H9 (cell line): ENCODE data around the gene ABCC12. TPM values are rescaled to one million over a fixed set of nuclear protein-coding genes. Genes with fewer than 3 reads are reported as not detected.

Experiments used
- DNase-seq: peaks from one replicate; pipeline ENCODE4 v3.0.0-alpha.2; 2017
- H2AFZ ChIP-seq: one replicate; pipeline ENCODE4 v1.6.1; 2013; ENCODE audit warnings: mild to moderate bottlenecking, low read length, control low read depth, moderate library complexity
- H2AK5ac ChIP-seq: 2 replicates; pipeline ENCODE4 v1.6.1; 2013; ENCODE audit warnings: low read length, control low read depth, mixed read lengths; ENCODE audit not compliant: insufficient read length
- H2BK120ac ChIP-seq: one replicate; pipeline ENCODE4 v1.6.1; 2013; ENCODE audit warnings: low read depth, mild to moderate bottlenecking, low read length, control low read depth, inconsistent platforms; ENCODE audit not compliant: poor library complexity, severe bottlenecking
- H2BK12ac ChIP-seq: 2 replicates; pipeline ENCODE4 v1.6.1; 2013; ENCODE audit warnings: low read length, control low read depth, mixed read lengths, low read depth; ENCODE audit not compliant: insufficient read length
- H2BK15ac ChIP-seq: 2 replicates; pipeline ENCODE4 v1.6.1; 2013; ENCODE audit warnings: low read depth, low read length, control low read depth
- H2BK20ac ChIP-seq: one replicate; pipeline ENCODE4 v1.6.1; 2013; ENCODE audit warnings: low read depth, mild to moderate bottlenecking, low read length, control low read depth, inconsistent platforms; ENCODE audit not compliant: poor library complexity, severe bottlenecking
- H2BK5ac ChIP-seq: 2 replicates; pipeline ENCODE4 v1.6.1; 2013; ENCODE audit warnings: low read length, control low read depth, mixed read lengths; ENCODE audit not compliant: insufficient read length
- H3K14ac ChIP-seq: 2 replicates; pipeline ENCODE4 v1.6.1; 2013; ENCODE audit warnings: low read length, control low read depth; ENCODE audit not compliant: insufficient read depth
- H3K18ac ChIP-seq: 2 replicates; pipeline ENCODE4 v1.6.1; 2013; ENCODE audit warnings: low read depth, mild to moderate bottlenecking, mixed read lengths, low read length, control low read depth; ENCODE audit not compliant: insufficient read length
- H3K23ac ChIP-seq: 2 replicates; pipeline ENCODE4 v1.6.1; 2013; ENCODE audit warnings: low read length, control low read depth, mixed read lengths, low read depth; ENCODE audit not compliant: insufficient read length
- H3K23me2 ChIP-seq: 2 replicates; pipeline ENCODE4 v1.6.1; 2013; ENCODE audit warnings: low read depth, mild to moderate bottlenecking, mixed read lengths, low read length, control low read depth; ENCODE audit not compliant: insufficient read length, poor library complexity, severe bottlenecking
- H3K27ac ChIP-seq: 2 replicates; pipeline ENCODE4 v1.5.1; 2013; ENCODE audit warnings: low read length, control low read depth, mixed read lengths, low read depth; ENCODE audit not compliant: insufficient read length
- H3K27me3 ChIP-seq: 2 replicates; pipeline ENCODE4 v1.6.1; 2013; ENCODE audit warnings: low read length, control low read depth, inconsistent platforms; ENCODE audit not compliant: insufficient read depth
- H3K4ac ChIP-seq: 2 replicates; pipeline ENCODE4 v1.6.1; 2013; ENCODE audit warnings: low read depth, mild to moderate bottlenecking, control low read depth, inconsistent platforms, low read length, moderate library complexity
- H3K4me1 ChIP-seq: 2 replicates; pipeline ENCODE4 v1.6.1; 2013; ENCODE audit warnings: low read length, control low read depth, inconsistent platforms; ENCODE audit not compliant: insufficient read depth
- H3K4me2 ChIP-seq: 2 replicates; pipeline ENCODE4 v1.6.1; 2013; ENCODE audit warnings: low read length, control low read depth, mixed read lengths; ENCODE audit not compliant: insufficient read length, insufficient read depth
- H3K56ac ChIP-seq: 2 replicates; pipeline ENCODE4 v1.6.1; 2013; ENCODE audit warnings: low read depth, mild to moderate bottlenecking, mixed read lengths, low read length, control low read depth; ENCODE audit not compliant: insufficient read length
- H3K79me1 ChIP-seq: 2 replicates; pipeline ENCODE4 v1.6.1; 2013; ENCODE audit warnings: low read depth, mild to moderate bottlenecking, moderate library complexity, low read length, control low read depth, inconsistent platforms; ENCODE audit not compliant: insufficient read depth, poor library complexity, severe bottlenecking
- H3K79me2 ChIP-seq: 2 replicates; pipeline ENCODE4 v1.6.1; 2013; ENCODE audit warnings: low read length, control low read depth, inconsistent platforms; ENCODE audit not compliant: insufficient read depth
- H3K9ac ChIP-seq: 2 replicates; pipeline ENCODE4 v1.6.1; 2013; ENCODE audit warnings: low read length, control low read depth, mixed read lengths; ENCODE audit not compliant: insufficient read length; ENCODE audit errors: extremely low read depth
- H3K9me3 ChIP-seq: one replicate; pipeline ENCODE4 v1.6.1; 2013; ENCODE audit warnings: low read depth, low read length, inconsistent platforms; ENCODE audit not compliant: control insufficient read depth
- H3T11ph ChIP-seq: one replicate; pipeline ENCODE4 v1.6.1; 2013; ENCODE audit warnings: mild to moderate bottlenecking, low read length, control low read depth, inconsistent platforms
- H4K20me1 ChIP-seq: one replicate; pipeline ENCODE4 v1.6.1; 2013; ENCODE audit not compliant: control insufficient read depth, insufficient read length, insufficient read depth
- H4K5ac ChIP-seq: 2 replicates; pipeline ENCODE4 v1.6.1; 2013; ENCODE audit warnings: low read depth, mild to moderate bottlenecking, mixed read lengths, low read length, control low read depth; ENCODE audit not compliant: insufficient read length
- H4K8ac ChIP-seq: replicated peaks from 2 replicates; pipeline ENCODE4 v1.6.1; 2013; ENCODE audit warnings: low read length, control low read depth, mixed read lengths, low read depth; ENCODE audit not compliant: insufficient read length
- H4K91ac ChIP-seq: 2 replicates; pipeline ENCODE4 v1.6.1; 2013; ENCODE audit warnings: low read depth, mild to moderate bottlenecking, moderate library complexity, mixed read lengths, low read length, control low read depth; ENCODE audit not compliant: insufficient read length
- H3K27ac Mint-ChIP-seq, 3 experiments: 2 replicates in 2 of 3; 3 replicates in 1 of 3; pipeline ENCODE4 v1.8.0; 2020 to 2021; ENCODE audit warnings: mixed read lengths in 3 of 3, mild to moderate bottlenecking in 1 of 3, moderate library complexity in 1 of 3
- H3K27me3 Mint-ChIP-seq: 2 replicates; pipeline ENCODE4 v1.8.0; 2021; ENCODE audit warnings: low read depth, mild to moderate bottlenecking, moderate library complexity, mixed read lengths
- H3K36me3 Mint-ChIP-seq, 3 experiments: 2 replicates in 2 of 3; 3 replicates in 1 of 3; pipeline ENCODE4 v1.8.0; 2020 to 2021; ENCODE audit warnings: low read depth in 3 of 3, mixed read lengths in 3 of 3; ENCODE audit not compliant: insufficient read depth in 1 of 3
- H3K4me1 Mint-ChIP-seq, 2 experiments: 2 replicates each; pipeline ENCODE4 v1.8.0; 2020; ENCODE audit warnings: mixed read lengths in 2 of 2
- H3K4me3 Mint-ChIP-seq, 2 experiments: 2 replicates in 1 of 2; 3 replicates in 1 of 2; pipeline ENCODE4 v1.8.0; 2020 to 2021; ENCODE audit warnings: mild to moderate bottlenecking in 2 of 2, mixed read lengths in 2 of 2, moderate library complexity in 1 of 2
- H3K9me3 Mint-ChIP-seq, 2 experiments: 2 replicates in 1 of 2; 3 replicates in 1 of 2; pipeline ENCODE4 v1.8.0; 2020; ENCODE audit warnings: mild to moderate bottlenecking in 2 of 2, mixed read lengths in 2 of 2, moderate library complexity in 1 of 2
- CTCF ChIP-seq: fragments of 200-600 bp; sonication (generic); conservative IDR thresholded peaks from 3 replicates; pipeline ENCODE4 v1.8.0; 2021; ENCODE audit warnings: antibody characterized with exemption, mild to moderate bottlenecking
- WGBS: extraction: QIAGEN DNeasy Blood & Tissue Kit; methylation state at CpG from one replicate; pipeline ENCODE4 v1.1.7; 2013; ENCODE audit warnings: missing lambda C conversion rate, low lambda C conversion rate, mixed read lengths; ENCODE audit not compliant: insufficient read length; ENCODE audit errors: extremely low coverage; 5-methylcytosine and 5-hydroxymethylcytosine counted together
- total RNA-seq: library from RNA; stranded (reverse); gene quantifications from 2 replicates; pipeline ENCODE4 v1.2.1, GENCODE V29; 2021

Gene ABCC12
- total RNA-seq, 1 experiment from 2014 or later: 0.09 TPM

DNA sequence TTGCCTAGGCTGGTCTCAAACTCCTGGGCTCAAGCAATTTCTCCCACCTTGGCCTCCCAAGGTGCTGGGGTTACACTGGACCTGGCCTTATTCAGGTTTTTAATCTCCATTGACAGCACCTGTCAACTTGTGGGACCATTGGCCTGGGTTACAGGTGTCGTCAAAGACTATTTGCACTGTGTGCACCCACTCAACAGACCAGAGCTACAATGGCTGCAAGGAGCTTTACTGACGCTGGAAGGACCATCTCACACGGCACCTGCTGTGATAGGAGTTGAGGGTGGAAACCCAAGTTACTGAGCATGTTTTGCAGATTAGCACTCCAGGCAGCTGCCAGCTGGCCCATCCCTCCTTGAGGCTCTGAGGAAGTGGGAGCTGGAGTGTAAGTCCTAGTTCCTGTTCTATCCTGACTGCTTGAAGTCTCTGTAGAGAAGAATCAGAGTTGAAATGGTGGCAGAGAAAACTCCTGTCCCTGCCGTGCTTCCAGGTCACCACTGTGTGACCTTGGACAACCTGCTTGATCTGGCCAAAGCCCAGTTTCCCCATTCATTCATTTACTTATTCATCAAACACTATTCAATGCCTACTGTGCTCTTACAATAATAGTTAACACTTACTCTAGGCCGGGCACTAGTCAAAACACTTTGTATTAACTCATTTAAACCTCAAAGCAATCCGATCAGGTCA is 45.9 kb upstream of the ABCC12 start:
- Histone ChIP-seq H3K56ac (no peak overlapping the region), H3T11ph (no peak overlapping the region), H3K18ac (no peak overlapping the region), H3K79me1 (no peaks in the 10 kb centered on the region), H3K9me3 (no peaks in the 10 kb centered on the region), H2BK20ac (no peak overlapping the region), H2BK5ac (no peak overlapping the region), H3K79me2 (no peaks in the 10 kb centered on the region), H4K20me1 (no peaks in the 10 kb centered on the region), H3K4ac (no peak overlapping the region), H3K23ac (no peak overlapping the region), H2BK12ac (no peak overlapping the region), H2AFZ (no peak overlapping the region), H4K5ac (no peak overlapping the region), H2BK120ac (no peak overlapping the region), H4K8ac (no peak overlapping the region), H3K4me2 (no peak overlapping the region), H3K4me1 (no peaks in the 10 kb centered on the region; the same call in 1 of the 2 replicates), H3K23me2 (no peaks in the 10 kb centered on the region), H3K9ac (no peak overlapping the region), H3K27me3 (no peaks in the 10 kb centered on the region), H3K14ac (no peak overlapping the region; the same call in 1 of the 2 replicates), H4K91ac (no peak overlapping the region), H3K27ac (no peak overlapping the region), H2AK5ac (no peak overlapping the region), H2BK15ac (no peak overlapping the region)
- H3K9me3 Mint-ChIP-seq: no peaks in the 10 kb centered on the region; a peak in 1 of 5 replicates
- WGBS: no CpG with 5 or more reads among the region's 6 CpGs
- H3K36me3 Mint-ChIP-seq: no peaks in the 10 kb centered on the region; a peak in 1 of 7 replicates
- no peak overlapping the region for H3K27ac Mint-ChIP-seq
- H3K4me1 Mint-ChIP-seq: peaks cover 0 to 1% of the 10 kb centered on the region in 2 experiments; a peak in 2 of 4 replicates
- no peak for TF ChIP-seq CTCF
- DNase-seq: no peak
- no peak overlapping the region for H3K4me3 Mint-ChIP-seq
- no peaks in the 10 kb centered on the region; the same call in 1 of the 2 replicates for H3K27me3 Mint-ChIP-seq
